ENCODE data around the gene PRR23E. TPM values are rescaled to one million over a fixed set of nuclear protein-coding genes. Genes with fewer than 3 reads are reported as not detected.

The PRR23E gene
- total RNA-seq, 1 experiment from 2014 or later: not detected

Small RNA genes lying within 50 kb of the gene (small RNA-seq; reads per million reads assigned to genes)
- gene RF00019: not detected
- gene RNU6-1047P: not detected

Other genes starting within 250 kb of the PRR23E start
- gene PLXNA1, start 210.0 kb upstream of the PRR23E start, total RNA-seq (2014; rRNA removed; shearing (Covaris generic); ENCODE audit: low replicate concordance): 7.5 and 15.8 TPM in 2 replicates
- not detected in 2 replicates for gene PRR20G, start 94.9 kb downstream of the PRR23E start, total RNA-seq (2014; rRNA removed; shearing (Covaris generic); ENCODE audit: low replicate concordance)